Transverse colon (tissue), 4 donors: ENCODE results near the gene KIF16B. TPM values are rescaled to one million over a fixed set of nuclear protein-coding genes. Genes with fewer than 3 reads are reported as not detected.

Source experiments
- DNase-seq: peaks from one replicate; pipeline ENCODE4 v3.0.0-alpha.2; 2019
- H3K27ac ChIP-seq, 4 donors: fragments of 200-600 bp; sonication (generic); 2 replicates each; pipeline ENCODE4 v1.5.1; 2016 to 2018; ENCODE audit warnings: inconsistent platforms in 4 of 4
- H3K27me3 ChIP-seq: fragments of 200-600 bp; sonication (generic); 2 replicates; pipeline ENCODE4 v1.5.1; 2017; ENCODE audit warnings: inconsistent platforms
- H3K36me3 ChIP-seq, 4 donors: fragments of 200-600 bp; sonication (generic); 2 replicates each; pipeline ENCODE4 v1.5.1; 2017 to 2019; ENCODE audit warnings: inconsistent platforms in 4 of 4
- H3K4me1 ChIP-seq, 4 donors: fragments of 200-600 bp; sonication (generic); 2 replicates each; pipeline ENCODE4 v1.5.1; 2017 to 2020; ENCODE audit warnings: inconsistent platforms in 4 of 4
- H3K4me3 ChIP-seq, 4 donors: fragments of 200-600 bp; sonication (generic); 1 replicate in 1 of 4; 2 replicates in 3 of 4; pipeline versions ENCODE4 v1.5.1 to v1.6.1; 2017 to 2019; ENCODE audit warnings: inconsistent platforms in 4 of 4
- H3K9me3 ChIP-seq, 2 donors: fragments of 200-600 bp; sonication (generic); 2 replicates each; pipeline ENCODE4 v1.5.1; 2017 to 2019; ENCODE audit warnings: inconsistent platforms in 2 of 2
- CTCF ChIP-seq, 5 experiments: fragments of 200-600 bp in 3 of 5; fragments of 450-650 bp in 2 of 5; sonication (generic) in 3 of 5; IDR thresholded peaks; 1 replicate in 2 of 5; 2 replicates in 3 of 5; pipeline ENCODE4 v1.5.1; 2016 to 2017; ENCODE audit warnings: antibody characterized with exemption in 5 of 5, inconsistent platforms in 3 of 5, mild to moderate bottlenecking in 2 of 5, moderate library complexity in 1 of 5
- EP300 ChIP-seq: sonication (generic); formaldehyde crosslinking; IDR thresholded peaks from one replicate; pipeline ENCODE4 v1.6.1; 2017; ENCODE audit warnings: antibody characterized with exemption, low read depth
- POLR2A ChIP-seq: fragments of 450-650 bp; IDR thresholded peaks from one replicate; pipeline ENCODE4 v1.6.1; 2016; ENCODE audit warnings: antibody characterized with exemption, mild to moderate bottlenecking, moderate library complexity
- POLR2AphosphoS5 ChIP-seq, 3 donors: sonication (generic); formaldehyde crosslinking; IDR thresholded peaks; one replicate each; pipeline ENCODE4 v1.6.1; 2016; ENCODE audit warnings: antibody characterized with exemption in 3 of 3
- WGBS, 2 donors: methylation state at CpG; one replicate each; pipeline ENCODE4 v1.1.5; 2018; ENCODE audit warnings: low coverage in 1 of 2; 5-methylcytosine and 5-hydroxymethylcytosine counted together
- in situ Hi-C, 4 donors: fragments of 200-750 bp; cut with MboI; loops; one replicate each; pipeline versions ENCODE4 v1.15.0 to v1.15.1; 2017; ENCODE audit warnings: low sequenced_read_pairs in 3 of 4, low pct_ligation_motif_present in 1 of 4, low pct_unique_long_range_greater_than_20kb in 1 of 4
- intact Hi-C: fragments of 100-400 bp; cut with DNase I; formaldehyde crosslinking; loops from one replicate; pipeline ENCODE4 v1.15.1; 2023; ENCODE audit warnings: low total_unique reads
- total RNA-seq, 4 donors: library from RNA; depleted of rRNA; stranded (reverse); fragments of >200 nt; gene quantifications; one replicate each; pipeline ENCODE4 v1.1.0, GENCODE V29; 2016

Gene KIF16B
- total RNA-seq, 4 donors from 2014 or later = 82.7 to 154 (median 90.1) TPM

GRCh38 chr20:16283307-16283706 lies 289.9 kb downstream of the KIF16B start:
- Histone ChIP-seq H3K36me3 (peaks cover 0 to 7% (median 0%) of the 10 kb centered on the region in 4 donors), H3K4me1 (no peaks in the 10 kb centered on the region), H3K9me3 (no peaks in the 10 kb centered on the region), H3K4me3 (no peak overlapping the region), H3K27ac (no peak overlapping the region), H3K27me3 (no peaks in the 10 kb centered on the region)
- TF ChIP-seq CTCF (IDR thresholded peaks at IDR 0.05) (no peak), POLR2A (no peak), EP300 (no peak), POLR2AphosphoS5 (IDR thresholded peaks at IDR 0.05) (no peak)
- in situ Hi-C loops (no loop called here), intact Hi-C loops (no loop called here)
- WGBS, 2 donors = 94% methylated on average over 6 of the region's 6 CpGs; no CpG with 5 or more reads in 1 of the 2 donors
- DNase-seq = no peak

GRCh38 chr20:16280219-16280618 lies 293.0 kb downstream of the KIF16B start:
- in situ Hi-C loops = no loop called here
- DNase-seq = no peak
- H3K36me3 ChIP-seq = peaks cover 0 to 4% (median 0%) of the 10 kb centered on the region in 4 donors
- H3K4me1 ChIP-seq = no peaks in the 10 kb centered on the region
- H3K27ac ChIP-seq = no peak overlapping the region
- intact Hi-C loops = no loop called here
- H3K4me3 ChIP-seq = no peak overlapping the region
- H3K27me3 ChIP-seq = no peaks in the 10 kb centered on the region
- no peak for TF ChIP-seq POLR2A
- no peak for TF ChIP-seq EP300
- no peak for TF ChIP-seq CTCF (IDR thresholded peaks at IDR 0.05)
- no peak for TF ChIP-seq POLR2AphosphoS5 (IDR thresholded peaks at IDR 0.05)
- H3K9me3 ChIP-seq = no peaks in the 10 kb centered on the region
- 95 to 100% methylated on average over 2 of the region's 2 CpGs for WGBS, 2 donors

GRCh38 chr20:16279320-16279719 lies 293.9 kb downstream of the KIF16B start:
- in situ Hi-C loops = no loop called here
- 92 to 93% methylated on average over 3 to 5 of the region's 5 CpGs for WGBS, 2 donors
- H3K27ac ChIP-seq = no peak overlapping the region
- intact Hi-C loops = no loop called here
- no peaks in the 10 kb centered on the region for H3K9me3 ChIP-seq
- H3K27me3 ChIP-seq = no peaks in the 10 kb centered on the region
- no peak overlapping the region for H3K4me3 ChIP-seq
- no peaks in the 10 kb centered on the region for H3K36me3 ChIP-seq
- no peak for DNase-seq
- TF ChIP-seq POLR2AphosphoS5 (IDR thresholded peaks at IDR 0.05) = no peak
- TF ChIP-seq POLR2A = no peak
- no peak for TF ChIP-seq EP300
- no peak for TF ChIP-seq CTCF (IDR thresholded peaks at IDR 0.05)
- H3K4me1 ChIP-seq = no peaks in the 10 kb centered on the region

- H3K27me3 ChIP-seq = no peaks in the 10 kb centered on the region
- intact Hi-C loops (no loop called here), in situ Hi-C loops (no loop called here)
- no peak for TF ChIP-seq EP300
- no peak for TF ChIP-seq CTCF (IDR thresholded peaks at IDR 0.05)
- no peak for TF ChIP-seq POLR2AphosphoS5 (IDR thresholded peaks at IDR 0.05)
- no peak for TF ChIP-seq POLR2A
- WGBS, 2 donors = 59 to 70% methylated on average over 3 to 4 of the region's 4 CpGs
- peaks cover 0 to 6% (median 2%) of the 10 kb centered on the region in 4 donors for H3K36me3 ChIP-seq
- no peak for DNase-seq
- H3K9me3 ChIP-seq = no peaks in the 10 kb centered on the region
- no peak overlapping the region for H3K4me3 ChIP-seq
- no peaks in the 10 kb centered on the region for H3K4me1 ChIP-seq
- H3K27ac ChIP-seq = no peak overlapping the region
These were observed 299.3 kb downstream of the KIF16B start for GRCh38 chr20:16273812-16274555.
